GM13976 (cell line): Measurements from ENCODE around the gene CDC42BPG.

ENCODE experiments used
- DNase-seq: peaks from one replicate; pipeline ENCODE4 v3.0.0; 2012; ENCODE audit warnings: low spot score
- CTCF ChIP-seq: IDR thresholded peaks from 2 replicates; pipeline ENCODE4 v1.5.1; 2012; ENCODE audit warnings: borderline replicate concordance, mild to moderate bottlenecking; ENCODE audit not compliant: insufficient read depth; ENCODE audit errors: extremely low read depth, missing control alignments, control extremely low read depth
- in situ Hi-C: fragments of 300-500 bp; cut with MboI; formaldehyde crosslinking; loops from one replicate; pipeline ENCODE4 v1.12.0; 2022; ENCODE audit warnings: low sequenced_read_pairs, mixed read lengths, inconsistent platforms; ENCODE audit not compliant: unreplicated experiment

Gene CDC42BPG

GRCh38 chr11:64864473-64865285 is 20.2 kb upstream of the CDC42BPG start:
- in situ Hi-C loops, result no loop called here
- no peak for TF ChIP-seq CTCF
- peak; percentile 78 for DNase-seq

GRCh38 chr11:64864135-64864472 is 19.7 kb upstream of the CDC42BPG start:
- no peak for DNase-seq
- in situ Hi-C loops, result no loop called here
- TF ChIP-seq CTCF, result no peak

GRCh38 chr11:64863391-64864060 is 19.1 kb upstream of the CDC42BPG start:
- in situ Hi-C loops, result no loop called here
- DNase-seq, result no peak
- no peak for TF ChIP-seq CTCF

- in situ Hi-C loops, result no loop called here
- TF ChIP-seq CTCF, result no peak
- no peak for DNase-seq
These were observed 18.5 kb upstream of the CDC42BPG start for GRCh38 chr11:64862987-64863390.

GRCh38 chr11:64861227-64861975 is 16.9 kb upstream of the CDC42BPG start:
- TF ChIP-seq CTCF, result no peak
- in situ Hi-C loops, result no loop called here
- no peak for DNase-seq

- no peak for TF ChIP-seq CTCF
- DNase-seq, result peak; percentile 91
- in situ Hi-C loops, result no loop called here
These were observed 15.3 kb upstream of the CDC42BPG start for GRCh38 chr11:64859542-64860414.
